ENCODE data around the gene NR0B2.

The NR0B2 gene

GRCh38 chr1:26951216-26951615 lies 37.4 kb upstream of the NR0B2 start:
- Histone ChIP-seq H3K27me3 (ENCODE audit: control insufficient read depth, low read length) (no peaks in the 10 kb centered on the region), H3K4me1 (ENCODE audit: control insufficient read depth, low read length) (no peaks in the 10 kb centered on the region), H3K9me3 (ENCODE audit: control insufficient read depth, insufficient read depth, low read length) (no peaks in the 10 kb centered on the region), H3K36me3 (ENCODE audit: control insufficient read depth, low read length) (peaks cover 2% of the 10 kb centered on the region; the same call in 1 of the 2 replicates), H3K4me2 (ENCODE audit: low read length) (no peak overlapping the region), H3K9me2 (replicated peaks; ENCODE audit: control insufficient read depth, low read length) (no peaks in the 10 kb centered on the region), H4K20me1 (ENCODE audit: control insufficient read depth, insufficient read depth, low read depth, low read length) (no peaks in the 10 kb centered on the region), H3K79me2 (ENCODE audit: control insufficient read depth, low read length) (no peaks in the 10 kb centered on the region), H3K27ac (ENCODE audit: low read depth, low read length) (no peak overlapping the region), H3F3A (ENCODE audit: control insufficient read depth, insufficient read depth) (no peaks in the 10 kb centered on the region), H3K4me3 (ENCODE audit: low read length) (no peak overlapping the region)
- TF ChIP-seq EZH2phosphoT487 (IDR thresholded peaks at IDR 0.05; ENCODE audit: borderline replicate concordance, low read length) (no peak), CTCF (IDR thresholded peaks at IDR 0.05; ENCODE audit: low read depth, low read length, poor library complexity, severe bottlenecking) (no peak)

- H3K79me2 ChIP-seq (ENCODE audit: control insufficient read depth, low read length), result no peaks in the 10 kb centered on the region
- TF ChIP-seq EZH2phosphoT487 (IDR thresholded peaks at IDR 0.05; ENCODE audit: borderline replicate concordance, low read length) (no peak), CTCF (IDR thresholded peaks at IDR 0.05; ENCODE audit: low read depth, low read length, poor library complexity, severe bottlenecking) (no peak)
- H3K4me2 ChIP-seq (ENCODE audit: low read length), result no peak overlapping the region
- H3K36me3 ChIP-seq (ENCODE audit: control insufficient read depth, low read length), result peaks cover 7% of the 10 kb centered on the region
- no peaks in the 10 kb centered on the region for H3K9me2 ChIP-seq (replicated peaks; ENCODE audit: control insufficient read depth, low read length)
- no peaks in the 10 kb centered on the region for H3K4me1 ChIP-seq (ENCODE audit: control insufficient read depth, low read length)
- no peak overlapping the region for H3K4me3 ChIP-seq (ENCODE audit: low read length)
- H3F3A ChIP-seq (ENCODE audit: control insufficient read depth, insufficient read depth), result no peaks in the 10 kb centered on the region
- H4K20me1 ChIP-seq (ENCODE audit: control insufficient read depth, insufficient read depth, low read depth, low read length), result no peaks in the 10 kb centered on the region
- H3K27me3 ChIP-seq (ENCODE audit: control insufficient read depth, low read length), result no peaks in the 10 kb centered on the region
- no peak overlapping the region for H3K27ac ChIP-seq (ENCODE audit: low read depth, low read length)
- no peaks in the 10 kb centered on the region for H3K9me3 ChIP-seq (ENCODE audit: control insufficient read depth, insufficient read depth, low read length)
Measured at GRCh38 chr1:26950602-26951001, 36.8 kb upstream of the NR0B2 start.

GRCh38 chr1:26949926-26950319 lies 36.1 kb upstream of the NR0B2 start:
- Histone ChIP-seq H3K4me1 (ENCODE audit: control insufficient read depth, low read length) (no peaks in the 10 kb centered on the region), H3K27me3 (ENCODE audit: control insufficient read depth, low read length) (no peaks in the 10 kb centered on the region), H3K9me2 (replicated peaks; ENCODE audit: control insufficient read depth, low read length) (no peaks in the 10 kb centered on the region), H4K20me1 (ENCODE audit: control insufficient read depth, insufficient read depth, low read depth, low read length) (no peaks in the 10 kb centered on the region), H3K27ac (ENCODE audit: low read depth, low read length) (no peak overlapping the region), H3K4me3 (ENCODE audit: low read length) (no peak overlapping the region), H3K36me3 (ENCODE audit: control insufficient read depth, low read length) (peaks cover 14% of the 10 kb centered on the region), H3K9me3 (ENCODE audit: control insufficient read depth, insufficient read depth, low read length) (no peaks in the 10 kb centered on the region), H3K4me2 (ENCODE audit: low read length) (no peak overlapping the region), H3F3A (ENCODE audit: control insufficient read depth, insufficient read depth) (no peaks in the 10 kb centered on the region), H3K79me2 (ENCODE audit: control insufficient read depth, low read length) (no peaks in the 10 kb centered on the region)
- TF ChIP-seq CTCF (IDR thresholded peaks at IDR 0.05; ENCODE audit: low read depth, low read length, poor library complexity, severe bottlenecking) (no peak), EZH2phosphoT487 (IDR thresholded peaks at IDR 0.05; ENCODE audit: borderline replicate concordance, low read length) (no peak)

Data from DOHH2 (cell line).